GM19467 (cell line): ENCODE measurements around the gene FUZ.
"Not testable (repeated sequence)": the region's sequence is repeated elsewhere in the genome, so short reads cannot be mapped to it uniquely, and the experiment has no call there.

Source experiments
- ATAC-seq: cut with Tn5 transposase; IDR thresholded peaks from one replicate; pipeline ENCODE4 v1.9.1; 2021; ENCODE audit warnings: mild to moderate bottlenecking, moderate library complexity; ENCODE audit not compliant: unreplicated experiment

FUZ gene

GRCh38 chr19:49833599-49833998 is 20.5 kb upstream of the FUZ start:
- no peak for ATAC-seq

- no peak for ATAC-seq
These were observed 19.5 kb upstream of the FUZ start for GRCh38 chr19:49832556-49832955.

GRCh38 chr19:49831592-49831991 is 18.5 kb upstream of the FUZ start:
- no peak for ATAC-seq

GRCh38 chr19:49830766-49831165 is 17.7 kb upstream of the FUZ start:
- ATAC-seq = no peak

GRCh38 chr19:49829721-49830120 is 16.6 kb upstream of the FUZ start:
- ATAC-seq = no peak

- ATAC-seq = no peak
These were observed 16.1 kb upstream of the FUZ start for GRCh38 chr19:49829200-49829599.

- no peak for ATAC-seq
These were observed 13.9 kb upstream of the FUZ start for GRCh38 chr19:49827034-49827433.

GRCh38 chr19:49824662-49825061 is 11.6 kb upstream of the FUZ start:
- ATAC-seq = no peak

GRCh38 chr19:49823472-49823871 is 10.4 kb upstream of the FUZ start:
- ATAC-seq = no peak

- ATAC-seq = no peak
These were observed 7.0 kb upstream of the FUZ start for GRCh38 chr19:49820125-49820524.

GRCh38 chr19:49819452-49820115 is 6.5 kb upstream of the FUZ start:
- ATAC-seq = not testable (repeated sequence)

GRCh38 chr19:49818649-49819370 is 5.7 kb upstream of the FUZ start:
- ATAC-seq = no peak

- ATAC-seq = peak; percentile 55
These were observed 5.0 kb upstream of the FUZ start, which contains the start of gene MED25 for GRCh38 chr19:49817964-49818648. Gene MED25 (plus strand): TSS chr19:49818289. CDS start chr19:49818342, 53 bp downstream.

GRCh38 chr19:49816590-49816989 is 3.5 kb upstream of the FUZ start:
- ATAC-seq = no peak

- no peak for ATAC-seq
These were observed 918 bp upstream of the FUZ start for GRCh38 chr19:49814010-49814409.

GRCh38 chr19:49812452-49812996 is 568 bp downstream of the FUZ start:
- no peak for ATAC-seq

GRCh38 chr19:49811328-49811727 is 1.8 kb downstream of the FUZ start:
- no peak for ATAC-seq

- ATAC-seq = no peak
These were observed 3.1 kb downstream of the FUZ start for GRCh38 chr19:49809941-49810389.

- ATAC-seq = no peak
These were observed 3.7 kb downstream of the FUZ start for GRCh38 chr19:49809160-49809940.

GRCh38 chr19:49808711-49809159 is 4.4 kb downstream of the FUZ start:
- no peak for ATAC-seq
